Retinal pigment epithelial cell (primary cell): Measurements from ENCODE around the gene HRAS.

Experiments used
- DNase-seq: peaks from one replicate; pipeline ENCODE4 v3.0.0-alpha.2; 2010; ENCODE audit warnings: low read depth
- H3K4me3 ChIP-seq: 2 replicates; pipeline ENCODE4 v1.5.1; 2011; ENCODE audit warnings: mild to moderate bottlenecking, low read length, control low read depth, moderate library complexity
- TF ChIP-seq, protein P1 (sequence below): conservative IDR thresholded peaks from 2 replicates; pipeline ENCODE4 v1.5.1; 2011; ENCODE audit warnings: low read depth, low read length, control low read depth, inconsistent platforms

Gene HRAS

DNA sequence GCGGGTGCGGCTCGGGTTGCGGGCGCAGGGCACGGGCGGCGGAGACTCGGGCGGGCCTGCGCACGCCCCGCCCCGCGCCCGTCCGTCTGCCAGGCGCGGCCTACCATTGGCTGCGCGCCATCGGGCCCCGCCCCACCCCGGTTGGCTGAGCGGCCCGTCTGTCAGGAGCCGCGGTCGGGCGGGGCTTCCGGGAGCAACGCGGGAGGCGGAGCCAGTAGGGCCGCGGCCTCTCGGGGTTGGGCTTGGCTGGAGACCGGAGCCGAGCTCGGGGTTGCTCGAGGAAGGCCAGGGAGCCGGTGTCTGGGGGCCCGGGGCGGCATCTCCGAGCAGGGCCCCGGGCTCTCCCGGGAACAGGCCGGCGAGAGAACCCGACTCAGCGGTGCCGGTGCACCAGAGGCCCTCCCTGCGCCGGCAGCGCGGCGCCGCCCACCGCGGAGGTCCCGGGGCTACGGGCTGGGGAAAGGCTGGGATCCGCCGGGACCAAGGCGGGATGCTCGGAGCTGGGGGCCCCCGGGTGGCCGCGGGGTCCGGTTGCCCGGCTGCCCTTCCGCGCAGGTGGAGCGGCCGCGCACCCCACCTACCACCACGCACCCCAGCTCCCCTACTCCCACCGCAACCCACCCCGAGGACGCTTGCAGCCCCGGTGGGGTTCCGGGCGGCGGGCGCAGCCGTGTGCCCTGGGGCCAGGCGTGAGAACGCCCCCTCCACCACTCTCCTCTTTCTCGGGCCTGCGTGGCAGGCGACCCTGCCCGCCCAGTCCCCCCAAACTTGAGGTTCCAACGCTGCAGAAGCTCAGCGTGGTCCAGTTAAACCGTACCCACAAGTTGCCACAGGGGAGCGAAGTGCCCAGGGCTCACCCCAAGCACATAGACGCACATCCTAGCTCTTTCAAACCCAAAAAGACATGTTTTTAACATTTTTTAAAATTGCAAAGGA lies at the start of gene HRAS:
TSS of gene HRAS (minus strand) at position 58 of the 936 bp plus-strand sequence.
- peak; percentile 66 for DNase-seq
- peak within 1 kb of the TSS; percentile 73 for H3K4me3 ChIP-seq
- TF ChIP-seq, protein P1, sequence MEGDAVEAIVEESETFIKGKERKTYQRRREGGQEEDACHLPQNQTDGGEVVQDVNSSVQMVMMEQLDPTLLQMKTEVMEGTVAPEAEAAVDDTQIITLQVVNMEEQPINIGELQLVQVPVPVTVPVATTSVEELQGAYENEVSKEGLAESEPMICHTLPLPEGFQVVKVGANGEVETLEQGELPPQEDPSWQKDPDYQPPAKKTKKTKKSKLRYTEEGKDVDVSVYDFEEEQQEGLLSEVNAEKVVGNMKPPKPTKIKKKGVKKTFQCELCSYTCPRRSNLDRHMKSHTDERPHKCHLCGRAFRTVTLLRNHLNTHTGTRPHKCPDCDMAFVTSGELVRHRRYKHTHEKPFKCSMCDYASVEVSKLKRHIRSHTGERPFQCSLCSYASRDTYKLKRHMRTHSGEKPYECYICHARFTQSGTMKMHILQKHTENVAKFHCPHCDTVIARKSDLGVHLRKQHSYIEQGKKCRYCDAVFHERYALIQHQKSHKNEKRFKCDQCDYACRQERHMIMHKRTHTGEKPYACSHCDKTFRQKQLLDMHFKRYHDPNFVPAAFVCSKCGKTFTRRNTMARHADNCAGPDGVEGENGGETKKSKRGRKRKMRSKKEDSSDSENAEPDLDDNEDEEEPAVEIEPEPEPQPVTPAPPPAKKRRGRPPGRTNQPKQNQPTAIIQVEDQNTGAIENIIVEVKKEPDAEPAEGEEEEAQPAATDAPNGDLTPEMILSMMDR: no peak

DNA sequence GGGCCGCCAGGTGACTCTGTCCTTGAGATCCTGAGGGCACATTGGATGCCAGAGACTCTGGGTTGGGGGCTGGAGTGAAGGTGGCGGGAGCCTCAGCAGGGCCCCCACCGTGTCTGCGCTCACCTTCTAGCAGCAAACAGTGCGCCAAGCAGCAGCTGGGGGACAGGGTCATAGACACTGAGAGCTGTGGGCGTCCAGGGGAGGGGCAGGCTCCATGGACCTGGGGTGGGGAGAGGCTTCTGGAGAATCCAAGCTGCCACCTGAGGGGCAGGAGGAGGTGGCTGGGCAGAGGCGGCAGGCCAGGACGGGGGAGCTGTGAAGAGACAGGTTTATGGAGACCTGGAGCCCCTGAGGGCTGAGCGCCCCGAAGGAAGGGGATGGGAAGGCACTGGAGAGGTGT lies 48.9 kb upstream of the HRAS start:
- no peak overlapping the region for H3K4me3 ChIP-seq
- DNase-seq: no peak
- TF ChIP-seq, protein P1: no peak

DNA sequence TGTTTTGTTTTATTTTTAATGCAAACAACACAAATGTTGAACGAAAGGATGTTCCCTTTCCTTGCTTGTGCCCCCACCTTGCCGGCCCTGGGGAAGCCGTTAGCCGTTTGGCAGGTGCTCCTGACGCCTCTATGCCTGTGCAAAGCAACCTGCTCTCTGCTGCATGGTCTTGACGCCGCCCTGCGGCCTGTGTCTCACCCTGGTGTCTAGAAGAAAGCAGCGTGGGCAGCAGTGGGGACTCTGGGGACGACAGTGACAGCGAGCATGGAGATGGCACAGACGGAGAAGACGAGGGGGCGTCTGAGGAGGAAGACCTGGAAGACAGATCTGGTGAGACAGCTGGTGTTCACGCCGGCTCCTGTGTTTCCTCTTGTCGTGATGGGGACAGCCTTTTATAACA lies 46.4 kb upstream of the HRAS start:
- TF ChIP-seq, protein P1: no peak
- H3K4me3 ChIP-seq: no peak overlapping the region
- no peak for DNase-seq

DNA sequence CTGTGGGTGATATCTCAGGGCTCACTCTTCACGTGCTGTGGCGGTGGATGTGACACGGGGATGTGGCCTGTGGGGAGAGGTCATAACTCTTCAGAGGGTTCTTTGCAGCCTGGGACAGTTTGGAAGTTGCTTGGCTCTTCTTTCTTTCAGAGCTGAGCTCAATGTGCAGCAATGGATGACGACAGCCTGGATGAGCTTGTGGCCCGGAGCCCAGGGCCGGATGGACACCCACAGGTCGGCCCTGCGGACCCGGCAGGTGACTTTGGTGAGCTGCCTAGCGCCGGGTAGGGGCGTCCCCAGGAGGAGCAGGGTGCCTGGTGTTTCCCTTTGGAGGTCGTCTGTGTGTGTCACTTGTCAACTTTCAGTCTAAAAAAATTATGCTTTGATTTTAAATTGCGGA lies 46.0 kb upstream of the HRAS start:
- DNase-seq: no peak
- no peak overlapping the region for H3K4me3 ChIP-seq
- TF ChIP-seq, protein P1: no peak

DNA sequence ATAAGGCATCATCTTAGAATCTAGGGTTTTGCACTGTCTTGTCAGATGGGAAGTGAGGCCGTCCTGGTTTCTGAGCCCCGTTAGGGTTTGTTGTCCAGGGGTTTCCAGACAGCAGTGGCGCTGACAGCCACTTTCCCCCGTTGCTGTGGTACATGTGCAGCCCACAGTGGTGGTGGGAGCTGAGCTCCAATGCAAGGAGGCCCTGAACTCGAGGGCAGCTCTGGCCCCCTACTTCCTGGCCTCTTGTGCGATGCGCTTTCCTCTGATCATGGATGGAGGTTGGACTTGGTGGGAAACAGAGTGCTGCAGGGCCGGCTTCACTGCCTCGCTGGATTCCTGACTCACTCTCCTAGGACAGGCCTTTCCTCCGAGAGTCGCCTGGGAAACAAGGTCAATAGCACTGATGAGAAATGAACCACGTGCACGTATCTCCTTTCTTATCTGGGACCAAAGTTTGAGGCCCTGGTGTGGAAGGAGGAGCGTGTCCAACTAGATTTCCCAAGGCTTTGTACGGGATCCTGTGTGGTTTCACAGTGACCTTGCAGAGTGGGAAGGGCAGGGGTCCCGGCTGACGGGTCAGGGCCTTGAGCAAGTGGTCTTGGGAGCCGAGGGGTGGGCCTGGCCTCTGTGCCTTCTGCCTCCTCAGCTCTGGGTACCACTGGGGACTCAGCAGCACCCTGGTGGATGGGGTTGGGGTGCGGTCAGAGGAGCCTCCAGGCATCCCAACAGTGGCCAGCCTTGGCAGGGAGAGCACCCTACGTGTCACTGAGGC lies 44.6 kb upstream of the HRAS start:
- TF ChIP-seq, protein P1: no peak
- H3K4me3 ChIP-seq: no peak overlapping the region
- no peak for DNase-seq

DNA sequence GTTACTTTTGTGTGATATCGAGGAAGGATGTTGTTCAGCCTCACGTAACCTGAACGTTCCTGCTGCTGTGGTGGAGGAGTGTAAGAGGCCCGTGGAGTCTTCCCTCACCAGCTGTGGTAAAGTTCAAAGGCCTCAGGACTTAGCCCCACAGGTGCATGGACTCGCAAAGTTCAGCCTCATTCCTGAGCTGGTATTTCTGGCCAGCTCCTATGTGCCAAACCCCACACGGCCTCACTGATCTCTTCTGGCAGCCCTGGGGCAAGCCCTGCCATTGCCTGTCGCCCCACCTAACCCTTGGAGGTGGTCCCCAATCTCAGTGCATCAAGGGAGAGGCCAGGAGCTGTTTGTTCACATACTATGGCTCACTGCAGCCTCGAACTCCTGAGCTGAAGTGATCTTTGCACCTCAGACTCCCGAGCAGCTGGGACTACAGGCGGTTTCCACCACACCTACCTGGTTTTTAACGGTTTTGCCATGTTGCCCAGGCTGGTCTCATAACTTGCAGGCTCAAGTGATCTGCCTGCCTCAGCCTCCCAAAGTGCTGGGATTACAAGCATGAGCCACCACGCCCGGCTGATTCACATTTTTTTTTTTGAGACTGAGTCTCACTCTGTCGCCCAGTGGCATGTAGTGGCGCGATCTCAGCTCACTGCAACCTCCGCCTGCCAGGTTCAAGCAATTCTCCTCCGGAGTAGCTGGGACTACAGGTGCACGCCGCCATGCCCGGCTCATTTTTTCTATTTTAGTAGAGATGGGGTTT lies 43.1 kb upstream of the HRAS start:
- no peak for DNase-seq
- H3K4me3 ChIP-seq: peak overlapping the region; percentile 8

More for the DNA sequence above, 43.1 kb upstream of the HRAS start:
- TF ChIP-seq, protein P1: no peak
